Stimulated activated CD4-positive, alpha-beta T cell treated with anti-CD3 and anti-CD28 coated beads, Interleukin-15, amount 100 ng/mL, for 24 hours (primary cell): ENCODE data around the gene BPGM.

ENCODE experiments used
- DNase-seq: peaks from one replicate; pipeline ENCODE4 v3.0.0-alpha.2; 2020

BPGM gene

DNA sequence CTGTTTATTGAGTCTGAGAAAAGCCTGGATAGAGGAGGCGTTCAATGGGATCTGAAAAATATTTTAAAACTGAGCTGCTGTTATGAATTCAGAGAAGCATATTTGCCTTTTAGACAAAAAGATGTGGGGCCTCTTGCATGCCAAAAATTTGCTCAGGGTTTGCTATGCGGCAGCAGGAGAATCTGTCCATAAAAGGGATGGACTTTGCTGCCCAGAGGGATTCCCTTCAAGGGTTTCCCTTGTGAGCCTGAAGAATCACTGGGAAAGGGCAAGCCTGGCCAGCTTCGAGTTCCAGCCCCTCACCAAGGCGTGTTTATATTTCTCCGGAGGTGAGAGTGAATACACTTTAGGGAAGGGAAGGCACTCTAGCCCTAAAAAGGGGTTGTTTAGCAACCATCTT is 77.2 kb downstream of the BPGM start:
- DNase-seq = no peak

DNA sequence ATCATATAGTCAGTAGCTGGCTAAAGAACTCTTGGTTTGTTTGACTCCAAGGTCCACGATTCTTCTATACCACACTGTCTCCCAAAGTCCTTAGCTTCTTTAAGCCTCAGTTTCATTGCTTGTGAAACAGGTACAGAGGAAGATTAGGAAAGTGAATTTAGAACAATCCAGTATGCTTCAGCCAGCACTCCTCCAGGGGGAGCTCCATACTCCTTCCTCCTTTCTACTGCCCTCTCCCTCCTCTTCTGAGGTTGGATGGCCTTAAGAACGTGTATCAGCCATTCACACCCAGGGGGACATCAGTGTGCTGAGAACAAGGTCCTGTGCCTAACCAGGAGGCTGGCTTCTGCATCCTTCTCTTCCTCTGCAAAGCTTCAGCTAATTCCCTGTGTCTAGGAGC is 78.0 kb downstream of the BPGM start:
- peak; percentile 16 for DNase-seq

DNA sequence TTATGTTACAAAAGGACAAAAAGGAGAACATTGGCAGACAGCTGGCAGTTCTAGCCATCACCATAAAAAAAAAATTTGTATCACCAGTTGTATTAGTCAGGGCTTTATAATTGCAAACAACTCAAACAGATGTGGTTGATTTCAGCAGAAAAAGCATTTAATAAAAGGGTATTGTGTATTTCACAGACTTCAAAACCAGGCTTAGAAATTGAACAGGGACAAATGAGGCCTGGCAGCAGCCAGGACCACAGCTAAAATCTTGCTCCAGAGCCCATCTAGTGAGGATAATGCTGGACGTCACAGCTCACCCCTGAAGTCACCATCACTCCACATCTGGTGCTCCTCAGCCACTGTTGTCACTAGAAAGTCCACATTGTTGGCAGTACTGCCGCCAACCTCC is 79.9 kb downstream of the BPGM start:
- no peak for DNase-seq

DNA sequence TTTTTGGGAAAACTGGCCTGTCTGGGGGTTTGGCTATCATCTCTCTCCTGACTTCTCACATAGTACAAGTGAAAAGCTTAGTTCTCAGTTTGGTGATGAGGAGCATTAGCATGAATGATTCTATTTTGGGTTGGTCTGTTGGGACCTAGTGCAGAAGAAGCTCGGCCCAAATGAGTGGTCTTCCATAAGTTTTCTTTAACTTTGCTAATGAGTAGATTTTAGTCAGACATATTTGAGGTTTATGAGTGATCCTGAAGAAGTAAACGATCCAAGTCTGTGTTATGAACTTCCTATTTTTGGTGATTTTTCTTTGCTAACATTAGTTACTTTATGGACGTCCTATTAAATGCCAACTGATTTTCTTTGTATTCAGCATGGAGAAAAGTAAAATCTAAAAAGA is 81.1 kb downstream of the BPGM start:
- DNase-seq = no peak
